GM18867 (cell line): ENCODE data around the gene MOB3C.

Experiments
- ATAC-seq: cut with Tn5 transposase; IDR thresholded peaks from one replicate; pipeline ENCODE4 v1.9.1; 2021; ENCODE audit warnings: mild to moderate bottlenecking, moderate library complexity; ENCODE audit not compliant: unreplicated experiment

The MOB3C gene

DNA sequence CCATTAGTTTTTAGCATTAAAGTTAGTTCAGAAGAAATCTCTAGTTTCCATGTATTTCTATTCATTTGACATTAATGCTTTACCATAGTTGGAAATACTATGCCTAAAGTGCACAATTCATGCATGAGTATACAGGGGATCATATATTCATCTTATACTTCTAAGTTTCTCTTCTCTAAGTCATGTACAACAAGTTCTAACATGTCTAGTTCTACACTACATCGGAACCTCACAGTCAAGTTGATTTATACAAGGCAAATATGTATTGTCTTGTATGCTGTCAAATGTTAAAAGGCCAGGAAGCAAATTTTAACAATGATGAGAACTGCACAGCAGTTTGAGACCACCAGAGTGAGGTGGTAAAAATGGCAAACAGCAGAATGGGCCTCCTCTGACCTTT is 22.9 kb upstream of the MOB3C start:
- ATAC-seq = no peak

DNA sequence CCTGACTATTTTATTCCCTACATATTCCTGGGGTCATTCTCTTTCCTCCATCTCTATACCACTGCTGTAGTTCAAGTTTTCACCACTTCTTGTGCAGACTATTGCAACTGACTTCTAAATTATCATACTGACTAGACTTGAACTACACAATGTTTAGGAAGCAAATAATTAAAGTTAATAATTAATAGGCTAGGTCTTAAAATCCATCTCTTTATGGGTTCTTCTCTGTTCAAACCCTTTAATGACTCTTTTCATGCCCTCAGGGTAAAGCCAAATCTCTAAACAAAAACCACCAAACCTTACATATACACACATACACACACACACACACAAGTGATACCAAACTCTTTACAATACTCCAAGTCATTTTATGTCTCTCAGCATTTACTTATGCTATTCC is 22.3 kb upstream of the MOB3C start:
- no peak for ATAC-seq

GRCh38 chr1:46637444-46638083 is 21.0 kb upstream of the MOB3C start:
- ATAC-seq = no peak

DNA sequence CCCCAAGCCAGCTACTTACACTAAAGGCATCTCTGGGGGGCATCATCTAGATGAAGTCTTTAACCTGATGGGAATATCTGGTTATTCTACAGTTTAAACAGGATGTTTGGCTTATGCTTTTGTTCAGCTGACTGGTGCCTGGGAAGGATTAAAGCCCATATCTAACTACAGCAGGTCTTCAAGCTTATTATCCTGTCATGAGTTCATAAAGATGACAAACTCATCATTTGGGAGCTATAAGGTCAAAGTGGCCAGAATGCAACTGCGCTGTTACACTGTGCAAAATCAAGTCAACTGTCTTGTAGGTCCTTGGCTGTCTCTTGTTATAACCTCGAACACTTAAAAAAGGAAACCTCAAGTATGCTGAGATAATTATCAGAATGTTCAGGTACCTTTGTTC is 18.6 kb upstream of the MOB3C start:
- no peak for ATAC-seq

- no peak for ATAC-seq
Observed at GRCh38 chr1:46630719-46631118, 14.1 kb upstream of the MOB3C start.

DNA sequence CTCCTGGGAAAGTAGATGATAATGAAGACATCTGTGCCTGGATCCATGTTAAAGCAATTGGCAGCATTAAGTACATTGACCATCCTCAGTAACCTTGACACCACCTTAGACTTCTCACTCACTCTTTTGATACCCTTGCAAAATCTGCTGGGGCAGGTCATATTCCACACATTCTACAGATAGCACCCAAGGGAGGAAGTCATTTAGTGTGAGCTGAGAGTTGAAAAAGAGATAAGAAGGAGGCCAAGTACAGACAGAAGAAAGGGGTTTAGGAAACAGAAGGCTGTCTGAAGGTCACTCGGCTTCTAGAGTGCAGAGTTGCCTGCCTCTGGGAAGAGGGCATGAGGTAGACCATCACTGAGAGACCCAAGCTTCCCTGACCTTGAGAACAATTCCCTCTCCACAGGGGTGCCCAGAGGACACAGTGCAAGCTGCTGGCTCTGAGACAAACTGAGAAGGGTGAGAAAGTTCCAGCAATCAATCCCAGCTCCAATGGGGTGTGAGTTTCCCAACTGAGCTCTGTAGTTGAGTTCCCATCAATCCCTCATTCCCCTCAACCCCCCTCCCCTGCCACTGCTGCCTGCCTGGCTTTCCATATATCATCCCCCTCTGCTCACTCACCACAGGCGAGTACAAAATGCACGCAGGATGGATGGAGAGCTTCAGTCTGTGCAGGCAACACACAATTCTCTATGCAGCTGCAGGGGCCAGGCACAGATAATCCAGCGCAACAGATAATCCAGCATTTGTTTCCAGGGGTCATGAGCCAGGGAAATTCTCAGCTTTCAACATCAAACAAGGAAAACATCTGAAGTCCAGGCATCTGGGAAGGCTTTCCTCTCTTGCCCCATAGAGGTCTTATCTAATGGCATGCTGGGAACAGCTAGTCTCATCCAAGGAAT is 7.4 kb upstream of the MOB3C start:
- no peak for ATAC-seq

GRCh38 chr1:46622344-46622743 is 5.7 kb upstream of the MOB3C start:
- ATAC-seq = no peak

DNA sequence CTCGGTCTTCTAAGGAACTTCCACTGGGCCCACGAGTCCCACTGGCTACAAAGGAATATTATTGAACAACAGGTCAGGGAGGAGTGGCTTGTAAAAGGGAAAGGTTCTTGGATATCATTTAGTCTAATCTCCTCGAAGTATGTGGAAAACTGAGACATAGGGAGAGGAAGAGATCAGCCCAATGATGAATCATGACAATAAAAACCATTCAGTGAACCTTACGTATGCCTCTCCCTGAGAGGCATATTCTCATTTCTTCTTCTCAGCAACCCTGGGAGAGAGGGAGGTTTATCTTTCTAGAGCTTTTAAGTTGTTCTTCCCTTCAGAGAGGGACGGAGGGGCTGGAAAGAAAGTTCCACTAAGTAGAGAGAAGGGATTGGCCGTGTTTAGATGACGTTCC is 5.3 kb upstream of the MOB3C start:
- no peak for ATAC-seq

- ATAC-seq = no peak
Observed at GRCh38 chr1:46619656-46620258, 3.1 kb upstream of the MOB3C start.

DNA sequence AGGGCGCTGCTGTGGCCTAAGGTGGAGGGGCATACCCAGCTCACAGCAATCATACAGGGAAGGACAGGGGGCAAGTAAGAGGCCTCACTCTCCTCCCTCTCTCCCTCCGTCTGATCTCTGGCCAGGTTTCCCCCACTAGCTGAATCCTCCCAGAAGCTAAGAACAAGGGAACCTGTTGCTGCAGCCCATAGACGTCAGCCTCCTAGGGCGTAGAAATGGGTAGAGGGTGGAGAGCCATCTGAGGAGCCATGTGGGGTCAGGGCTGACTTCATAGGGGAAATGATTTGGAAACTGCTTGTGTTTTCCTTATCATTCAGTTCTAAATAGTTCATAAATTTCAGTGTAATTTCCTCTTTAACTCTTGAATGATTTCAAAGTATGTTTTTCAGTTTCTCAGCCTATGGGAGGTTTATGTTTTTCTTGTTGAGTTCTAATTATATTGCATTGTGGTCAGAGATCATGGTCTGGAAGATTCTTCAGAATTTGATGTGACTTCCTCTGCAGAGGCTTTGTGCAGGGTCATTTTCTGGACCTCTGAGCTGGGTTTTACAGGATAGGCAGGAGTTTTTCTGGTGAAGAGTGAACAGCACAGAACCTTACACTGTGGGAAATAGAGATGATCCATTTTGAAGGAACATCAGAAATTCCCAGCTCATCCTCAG is 2.3 kb upstream of the MOB3C start:
- ATAC-seq = no peak

DNA sequence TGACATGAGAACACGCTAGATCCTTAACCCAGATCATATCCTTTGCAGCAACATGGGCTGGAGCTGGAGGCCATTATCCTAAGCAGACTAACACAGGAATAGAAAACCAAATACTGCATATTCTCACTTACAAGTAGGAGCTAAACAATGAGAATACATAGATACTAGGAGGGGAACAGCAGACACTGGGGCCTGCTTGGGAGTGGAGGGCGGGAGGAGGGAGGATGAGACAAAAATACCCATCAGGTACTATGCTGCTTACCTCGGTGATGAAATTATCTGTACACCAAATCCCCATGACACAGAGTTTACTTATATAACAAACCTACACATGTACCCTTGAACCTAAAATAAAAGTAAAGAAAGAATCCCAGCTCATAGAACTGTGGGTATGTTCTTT is 1.2 kb upstream of the MOB3C start:
- no peak for ATAC-seq

DNA sequence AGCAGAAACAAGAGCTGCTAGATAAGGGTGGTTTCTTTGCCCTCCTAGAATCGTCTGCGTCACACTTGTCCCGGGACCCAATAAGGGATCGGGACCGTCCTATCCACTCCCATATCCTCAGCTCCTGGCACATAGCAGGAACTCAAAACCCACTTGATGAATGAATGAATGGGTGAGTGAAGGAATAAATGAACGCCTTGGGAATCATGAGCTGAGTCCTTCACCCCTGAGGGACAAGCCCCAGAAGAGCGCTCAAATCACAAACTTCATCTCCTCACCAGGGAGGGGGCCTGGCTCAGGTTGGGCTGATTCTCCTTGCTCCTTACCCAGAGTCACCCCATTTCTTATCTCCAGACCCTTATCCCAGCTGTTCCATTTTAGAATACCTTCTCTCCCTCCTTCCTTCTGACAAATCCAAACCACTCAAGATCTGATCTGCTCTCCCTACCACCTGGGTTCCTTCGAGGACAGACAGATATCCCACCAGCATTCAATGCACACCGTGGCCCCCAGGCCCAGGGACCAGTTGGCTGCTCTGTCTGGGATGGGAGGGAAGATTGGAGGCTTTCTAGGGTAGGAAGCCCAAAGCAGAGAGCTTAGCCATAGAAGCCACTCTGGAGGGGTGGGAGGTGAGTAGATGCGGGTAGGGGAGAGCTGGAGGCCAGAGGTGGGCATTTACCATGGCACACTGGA is 643 bp upstream of the MOB3C start:
- ATAC-seq = no peak

DNA sequence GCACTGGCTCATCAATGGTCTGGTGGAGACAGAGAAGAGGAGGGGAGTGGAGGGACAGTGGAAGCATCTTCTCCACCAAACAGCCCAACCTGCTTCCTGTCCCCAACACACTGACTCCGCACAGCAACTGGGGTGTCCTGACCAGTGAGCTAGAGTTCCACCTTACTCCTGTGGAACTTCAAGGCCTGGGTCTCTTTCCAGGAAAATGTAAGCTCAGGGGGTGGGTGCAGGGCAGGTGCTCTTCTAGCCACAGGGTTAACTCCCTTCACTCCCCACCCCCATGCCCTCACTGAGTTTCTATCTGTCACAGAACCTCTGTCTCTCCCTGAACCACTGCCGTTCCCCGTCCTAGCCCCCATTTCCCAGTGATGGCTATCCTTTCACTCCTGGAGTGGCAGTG is 876 bp downstream of the MOB3C start:
- no peak for ATAC-seq

- no peak for ATAC-seq
Observed at GRCh38 chr1:46615088-46615487, 1.5 kb downstream of the MOB3C start.

DNA sequence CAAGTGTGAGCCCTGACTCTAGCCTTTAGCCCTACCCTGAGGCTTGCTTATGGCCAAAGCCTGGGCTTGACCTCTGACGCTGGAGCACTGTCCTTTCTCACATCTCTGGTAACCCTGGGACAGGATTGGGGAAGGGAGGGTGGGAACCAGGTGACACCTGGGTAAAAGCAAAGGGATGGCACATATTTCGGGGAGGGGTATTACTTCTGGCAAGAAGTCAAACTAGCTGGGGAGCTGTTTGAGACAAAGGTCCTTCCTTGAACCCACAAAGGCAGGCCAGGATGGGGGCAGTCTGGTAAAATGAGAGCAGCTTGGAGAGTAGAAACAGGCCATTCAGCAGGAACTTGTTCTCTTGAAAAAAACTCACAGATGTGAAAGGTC is 2.0 kb downstream of the MOB3C start:
- ATAC-seq = no peak

- no peak for ATAC-seq
Observed at GRCh38 chr1:46613661-46614603, 2.7 kb downstream of the MOB3C start.

- no peak for ATAC-seq
Observed at GRCh38 chr1:46612937-46613660, 3.5 kb downstream of the MOB3C start.

DNA sequence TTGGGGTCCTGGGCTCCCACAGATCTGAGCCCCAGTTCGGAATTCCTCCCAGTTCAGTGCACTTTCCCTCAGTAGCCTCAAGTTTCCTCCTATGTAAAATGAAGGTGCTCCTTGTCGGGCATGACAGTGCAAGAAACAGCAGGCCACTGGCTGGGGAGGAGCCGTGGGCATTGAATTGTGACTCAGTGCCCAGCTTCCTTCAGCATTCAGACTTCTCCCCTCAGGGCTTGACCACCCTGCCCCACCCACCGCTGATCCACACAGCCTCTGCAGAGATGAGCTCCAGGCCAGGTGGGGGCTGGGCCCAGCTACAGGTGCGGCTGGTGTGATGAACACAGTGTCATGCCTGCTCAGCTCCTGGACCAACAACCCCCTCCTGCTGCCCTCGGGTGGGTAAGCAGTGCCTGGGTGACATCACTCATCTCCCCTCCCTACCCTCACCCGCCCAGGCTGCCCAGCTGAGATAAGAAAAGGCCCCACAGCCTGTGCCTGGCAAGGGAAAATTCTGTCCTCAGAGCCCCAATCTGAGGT is 4.9 kb downstream of the MOB3C start:
- ATAC-seq = no peak
